ENCODE results near the gene TMEM87A. TPM values are rescaled to one million over a fixed set of nuclear protein-coding genes. Genes with fewer than 3 reads are reported as not detected.
A peak's percentile ranks its signal among the peaks of the same experiment; 100 is the strongest.

The TMEM87A gene
- total and polyA plus RNA-seq, 2 experiments from 2014 or later, result 64.6 to 66.1 TPM

DNA sequence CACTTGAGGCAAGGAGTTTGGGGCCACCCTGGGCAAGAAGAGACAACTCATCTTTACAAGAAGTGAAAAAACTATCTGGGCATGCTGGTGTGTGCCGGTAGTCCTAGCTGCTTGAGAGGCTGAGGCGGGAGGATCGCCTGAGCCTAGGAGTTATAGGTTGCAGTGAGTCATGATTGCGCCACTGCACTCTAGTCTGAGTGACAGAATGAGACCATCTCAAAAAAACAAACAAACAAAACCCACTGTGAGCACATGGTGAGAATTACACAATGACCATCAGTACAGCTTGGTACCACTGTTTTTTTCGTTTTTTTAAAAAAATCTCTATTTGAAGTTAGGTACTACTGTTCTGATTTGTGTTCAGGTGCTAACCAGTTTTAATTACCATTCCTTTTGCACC is 78.7 kb downstream of the TMEM87A start:
- in situ Hi-C loops (cut with MboI), result no loop called here
- peak; percentile 32 for DNase-seq
- Histone ChIP-seq H2AFZ (no peak overlapping the region), H3K9me3 (ENCODE audit: low read depth) (no peaks in the 10 kb centered on the region), H3K4me1 (ENCODE audit: insufficient read depth) (no peaks in the 10 kb centered on the region), H3K27me3 (replicated peaks; ENCODE audit: insufficient read depth) (no peaks in the 10 kb centered on the region), H3K9me2 (ENCODE audit: insufficient read depth) (no peaks in the 10 kb centered on the region), H3K27ac (no peak overlapping the region), H3K4me2 (ENCODE audit: unreplicated experiment) (no peak overlapping the region), H3K36me3 (ENCODE audit: low read depth) (peaks cover 21% of the 10 kb centered on the region), H3K9ac (no peak overlapping the region), H3K4me3 (no peak overlapping the region), H4K20me1 (ENCODE audit: insufficient read depth) (no peaks in the 10 kb centered on the region), H3K79me2 (ENCODE audit: insufficient read depth) (peaks cover 73% of the 10 kb centered on the region), H3F3A (ENCODE audit: insufficient read depth) (peaks cover 12% of the 10 kb centered on the region; the same call in 1 of the 2 replicates)
- no peak for TF ChIP-seq EZH2 (IDR thresholded peaks at IDR 0.05; ENCODE audit: insufficient read depth, poor library complexity, severe bottlenecking)
- no peak for TF ChIP-seq EZH2phosphoT487 (IDR thresholded peaks at IDR 0.05; ENCODE audit: insufficient read depth, low read depth)
- 87 to 88% methylated on average over 5 of the region's 5 CpGs for WGBS, 2 experiments (ENCODE audit: low coverage in 1 of 2, low lambda C conversion rate in 2 of 2, missing lambda C conversion rate in 2 of 2)

DNA sequence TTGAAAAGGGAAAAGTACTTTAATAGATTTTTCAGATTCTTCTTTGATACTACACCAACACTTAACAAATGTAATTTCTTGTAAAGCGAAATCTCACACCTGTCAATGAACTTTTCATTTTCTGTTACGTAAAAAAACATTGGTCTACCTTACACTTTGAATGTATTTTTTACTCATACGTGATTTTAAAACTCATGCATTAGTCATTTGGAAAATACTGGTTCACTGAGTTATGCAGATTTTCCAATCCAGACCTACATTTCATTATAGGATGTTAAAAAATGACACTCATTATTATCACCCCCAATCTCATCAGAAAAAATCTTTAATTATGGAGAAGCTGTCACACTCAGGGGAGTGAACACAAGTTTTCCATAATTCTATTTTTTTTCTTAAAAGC is 79.8 kb downstream of the TMEM87A start:
- 83 to 84% methylated on average over 3 of the region's 3 CpGs for WGBS, 2 experiments (ENCODE audit: low coverage in 1 of 2, low lambda C conversion rate in 2 of 2, missing lambda C conversion rate in 2 of 2)
- Histone ChIP-seq H3K9me3 (ENCODE audit: low read depth) (no peaks in the 10 kb centered on the region), H3K9ac (no peak overlapping the region), H3K4me1 (ENCODE audit: insufficient read depth) (no peaks in the 10 kb centered on the region), H3K27ac (no peak overlapping the region), H3F3A (ENCODE audit: insufficient read depth) (peaks cover 5% of the 10 kb centered on the region; the same call in 1 of the 2 replicates), H3K4me2 (ENCODE audit: unreplicated experiment) (no peak overlapping the region), H3K27me3 (replicated peaks; ENCODE audit: insufficient read depth) (no peaks in the 10 kb centered on the region), H4K20me1 (ENCODE audit: insufficient read depth) (no peaks in the 10 kb centered on the region), H3K4me3 (no peak overlapping the region), H3K79me2 (ENCODE audit: insufficient read depth) (peaks cover 62% of the 10 kb centered on the region), H2AFZ (no peak overlapping the region), H3K36me3 (ENCODE audit: low read depth) (peaks cover 28% of the 10 kb centered on the region), H3K9me2 (ENCODE audit: insufficient read depth) (no peaks in the 10 kb centered on the region)
- no peak for DNase-seq
- in situ Hi-C loops (cut with MboI), result no loop called here
- no peak for TF ChIP-seq EZH2 (IDR thresholded peaks at IDR 0.05; ENCODE audit: insufficient read depth, poor library complexity, severe bottlenecking)
- TF ChIP-seq EZH2phosphoT487 (IDR thresholded peaks at IDR 0.05; ENCODE audit: insufficient read depth, low read depth), result no peak

DNA sequence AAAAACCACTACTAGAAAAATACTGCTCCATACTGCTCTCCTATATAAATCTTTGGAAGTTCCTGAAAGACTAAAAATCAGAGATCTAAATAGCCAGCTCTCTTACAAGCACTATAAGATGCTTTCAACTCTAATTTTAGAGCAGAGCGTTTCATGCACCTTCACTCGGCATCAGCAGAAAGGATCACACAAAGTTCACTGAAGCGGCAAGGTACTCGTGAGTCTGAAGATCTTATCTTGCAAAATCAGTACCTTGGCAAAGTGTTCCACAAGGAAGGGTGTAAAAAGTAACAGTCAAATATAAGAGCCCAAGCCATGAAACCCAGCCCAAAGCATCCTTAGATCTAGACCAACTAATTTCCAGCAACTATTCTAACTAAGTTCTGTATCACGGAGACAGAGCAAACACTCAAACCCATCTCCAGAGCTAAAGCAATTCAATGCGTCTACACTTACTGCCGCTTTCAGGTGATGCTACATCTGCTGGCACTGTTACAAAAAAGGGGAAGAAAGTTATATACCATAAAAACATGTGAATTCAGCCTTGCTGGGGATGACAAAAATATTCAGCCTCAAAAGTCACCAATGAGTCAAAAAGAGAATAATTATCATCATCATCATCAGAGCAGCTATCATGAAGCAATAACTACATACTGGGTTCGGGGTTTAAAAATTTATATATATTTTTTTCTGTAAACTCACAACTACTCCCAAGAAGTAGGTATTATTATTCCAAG is 81.5 kb downstream of the TMEM87A start:
- in situ Hi-C loops (cut with MboI), result no loop called here
- H3K9ac ChIP-seq, result no peak overlapping the region
- 96 to 98% methylated on average over 8 of the region's 8 CpGs for WGBS, 2 experiments (ENCODE audit: low coverage in 1 of 2, low lambda C conversion rate in 2 of 2, missing lambda C conversion rate in 2 of 2)

DNA sequence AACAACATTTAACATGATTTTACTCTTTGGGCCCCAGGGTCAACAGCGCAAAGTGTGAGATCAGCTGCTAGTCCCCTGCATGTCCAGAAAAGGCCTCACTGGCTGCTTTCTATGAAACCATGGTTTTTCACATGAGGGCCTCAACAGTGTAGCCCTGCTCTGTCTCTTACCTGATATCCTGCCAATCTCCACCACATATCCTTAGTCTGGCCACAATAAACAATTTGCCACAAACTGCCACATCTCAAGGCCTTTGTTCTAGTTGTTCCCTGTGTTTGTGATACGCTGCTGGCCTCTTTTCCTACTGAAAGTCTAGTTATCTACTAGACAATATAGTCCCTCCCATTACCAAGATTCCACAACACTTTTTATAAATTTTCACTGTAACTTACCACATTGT is 82.9 kb downstream of the TMEM87A start:
- no peaks in the 10 kb centered on the region for H3K9me2 ChIP-seq (ENCODE audit: insufficient read depth)
- H3K4me1 ChIP-seq (ENCODE audit: insufficient read depth), result no peaks in the 10 kb centered on the region
- H3K9ac ChIP-seq, result no peak overlapping the region
- 83 to 87% methylated on average over 2 of the region's 2 CpGs for whole genome bisulfite sequencing, 2 experiments (ENCODE audit: low coverage in 1 of 2, low lambda C conversion rate in 2 of 2, missing lambda C conversion rate in 2 of 2)
- H3K79me2 ChIP-seq (ENCODE audit: insufficient read depth), result peaks cover 40% of the 10 kb centered on the region
- TF ChIP-seq EZH2phosphoT487 (IDR thresholded peaks at IDR 0.05; ENCODE audit: insufficient read depth, low read depth) (no peak), EZH2 (IDR thresholded peaks at IDR 0.05; ENCODE audit: insufficient read depth, poor library complexity, severe bottlenecking) (no peak)
- H3K4me2 ChIP-seq (ENCODE audit: unreplicated experiment), result no peak overlapping the region
- no peak overlapping the region for H3K27ac ChIP-seq
- no peak overlapping the region for H2AFZ ChIP-seq
- H4K20me1 ChIP-seq (ENCODE audit: insufficient read depth), result no peaks in the 10 kb centered on the region
- no peaks in the 10 kb centered on the region for H3K27me3 ChIP-seq (replicated peaks; ENCODE audit: insufficient read depth)
- H3K4me3 ChIP-seq, result no peak overlapping the region
- in situ Hi-C loops (cut with MboI), result no loop called here
- H3F3A ChIP-seq (ENCODE audit: insufficient read depth), result no peaks in the 10 kb centered on the region
- H3K9me3 ChIP-seq (ENCODE audit: low read depth), result no peaks in the 10 kb centered on the region
- H3K36me3 ChIP-seq (ENCODE audit: low read depth), result peaks cover 57% of the 10 kb centered on the region
- DNase-seq, result no peak

More for the DNA sequence above, 81.5 kb downstream of the TMEM87A start:
- no peak overlapping the region for H3K27ac ChIP-seq
- TF ChIP-seq EZH2 (IDR thresholded peaks at IDR 0.05; ENCODE audit: insufficient read depth, poor library complexity, severe bottlenecking) (no peak), EZH2phosphoT487 (IDR thresholded peaks at IDR 0.05; ENCODE audit: insufficient read depth, low read depth) (no peak)
- H3K9me2 ChIP-seq (ENCODE audit: insufficient read depth), result no peaks in the 10 kb centered on the region
- no peak overlapping the region for H2AFZ ChIP-seq
- H3F3A ChIP-seq (ENCODE audit: insufficient read depth), result no peaks in the 10 kb centered on the region
- H4K20me1 ChIP-seq (ENCODE audit: insufficient read depth), result no peaks in the 10 kb centered on the region
- peaks cover 44% of the 10 kb centered on the region for H3K36me3 ChIP-seq (ENCODE audit: low read depth)
- H3K4me1 ChIP-seq (ENCODE audit: insufficient read depth), result no peaks in the 10 kb centered on the region
- DNase-seq, result no peak
- no peaks in the 10 kb centered on the region for H3K27me3 ChIP-seq (replicated peaks; ENCODE audit: insufficient read depth)
- peaks cover 51% of the 10 kb centered on the region for H3K79me2 ChIP-seq (ENCODE audit: insufficient read depth)
- no peaks in the 10 kb centered on the region for H3K9me3 ChIP-seq (ENCODE audit: low read depth)
- H3K4me3 ChIP-seq, result no peak overlapping the region
- no peak overlapping the region for H3K4me2 ChIP-seq (ENCODE audit: unreplicated experiment)

Data from GM23248 (cell line).